ENCODE data around the gene NUMBL. TPM values are rescaled to one million over a fixed set of nuclear protein-coding genes. Genes with fewer than 3 reads are reported as not detected.
"Not testable (repeated sequence)": the region's sequence is repeated elsewhere in the genome, so short reads cannot be mapped to it uniquely, and the experiment has no call there.

The NUMBL gene
- total RNA-seq, 1 donor from 2014 or later: 66.0 TPM

GRCh38 chr19:40630571-40631160 lies 59.8 kb downstream of the NUMBL start:
- H3K4me3 ChIP-seq: no peak overlapping the region
- intact Hi-C loops (cut with DNase I): loop anchor here (10.0 kb wide), 2 partner anchors 96 to 166 kb away; partner anchors contain the start of genes BLVRB and SPTBN4
- H3K4me1 ChIP-seq: peaks cover 6% of the 10 kb centered on the region
- peaks cover 0 to 35% of the 10 kb centered on the region in 2 donors for H3K36me3 ChIP-seq
- TF ChIP-seq POLR2A (IDR thresholded peaks at IDR 0.05) (no peak), POLR2AphosphoS5 (IDR thresholded peaks at IDR 0.05; ENCODE audit: insufficient read depth in 1 of 2, low read depth in 1 of 2) (no peak), CTCF (IDR thresholded peaks at IDR 0.05) (no peak)
- H3K9me3 ChIP-seq: no peaks in the 10 kb centered on the region
- DNase-seq (ENCODE audit: extremely low spot score in 2 of 2): no peak
- H3K27ac ChIP-seq: no peak overlapping the region
- H3K27me3 ChIP-seq: no peaks in the 10 kb centered on the region

- no peak overlapping the region for H3K4me3 ChIP-seq
- TF ChIP-seq CTCF (IDR thresholded peaks at IDR 0.05): no peak
- TF ChIP-seq POLR2A (IDR thresholded peaks at IDR 0.05): no peak
- no peak for TF ChIP-seq POLR2AphosphoS5 (IDR thresholded peaks at IDR 0.05; ENCODE audit: insufficient read depth in 1 of 2, low read depth in 1 of 2)
- peaks cover 6% of the 10 kb centered on the region for H3K4me1 ChIP-seq
- H3K9me3 ChIP-seq: no peaks in the 10 kb centered on the region
- no peak for DNase-seq (ENCODE audit: extremely low spot score in 2 of 2)
- H3K36me3 ChIP-seq: peaks cover 0 to 46% of the 10 kb centered on the region in 2 donors
- no peaks in the 10 kb centered on the region for H3K27me3 ChIP-seq
- H3K27ac ChIP-seq: no peak overlapping the region
- intact Hi-C loops (cut with DNase I): no loop called here
These were observed 61.1 kb downstream of the NUMBL start for GRCh38 chr19:40629346-40629745.

- Histone ChIP-seq H3K4me3 (no peak overlapping the region), H3K27ac (no peak overlapping the region), H3K9me3 (no peaks in the 10 kb centered on the region), H3K36me3 (peaks cover 0 to 57% of the 10 kb centered on the region in 2 donors), H3K27me3 (no peaks in the 10 kb centered on the region), H3K4me1 (peaks cover 4% of the 10 kb centered on the region)
- DNase-seq (ENCODE audit: extremely low spot score in 2 of 2): no peak
- TF ChIP-seq POLR2A (IDR thresholded peaks at IDR 0.05) (no peak), POLR2AphosphoS5 (IDR thresholded peaks at IDR 0.05; ENCODE audit: insufficient read depth in 1 of 2, low read depth in 1 of 2) (no peak), CTCF (IDR thresholded peaks at IDR 0.05) (no peak)
- intact Hi-C loops (cut with DNase I): no loop called here
These were observed 62.8 kb downstream of the NUMBL start for GRCh38 chr19:40627486-40628279.

GRCh38 chr19:40626918-40627317 lies 63.5 kb downstream of the NUMBL start:
- H3K4me1 ChIP-seq: peaks cover 4% of the 10 kb centered on the region
- intact Hi-C loops (cut with DNase I): no loop called here
- peaks cover 0 to 65% of the 10 kb centered on the region in 2 donors for H3K36me3 ChIP-seq
- H3K9me3 ChIP-seq: no peaks in the 10 kb centered on the region
- TF ChIP-seq POLR2AphosphoS5 (IDR thresholded peaks at IDR 0.05; ENCODE audit: insufficient read depth in 1 of 2, low read depth in 1 of 2): peak in 1 of 2 donors; percentile 1
- TF ChIP-seq POLR2A (IDR thresholded peaks at IDR 0.05): no peak
- DNase-seq (ENCODE audit: extremely low spot score in 2 of 2): no peak
- no peak overlapping the region for H3K27ac ChIP-seq
- H3K27me3 ChIP-seq: no peaks in the 10 kb centered on the region
- H3K4me3 ChIP-seq: no peak overlapping the region

GRCh38 chr19:40625406-40626120 lies 64.9 kb downstream of the NUMBL start:
- TF ChIP-seq CTCF (IDR thresholded peaks at IDR 0.05) (no peak), POLR2A (IDR thresholded peaks at IDR 0.05) (no peak), POLR2AphosphoS5 (IDR thresholded peaks at IDR 0.05; ENCODE audit: insufficient read depth in 1 of 2, low read depth in 1 of 2) (no peak)
- no peak for DNase-seq (ENCODE audit: extremely low spot score in 2 of 2)
- no peaks in the 10 kb centered on the region for H3K9me3 ChIP-seq
- H3K36me3 ChIP-seq: peaks cover 0 to 78% of the 10 kb centered on the region in 2 donors
- intact Hi-C loops (cut with DNase I): no loop called here
- no peak overlapping the region for H3K4me3 ChIP-seq
- no peak overlapping the region for H3K27ac ChIP-seq
- H3K27me3 ChIP-seq: no peaks in the 10 kb centered on the region
- H3K4me1 ChIP-seq: peaks cover 4% of the 10 kb centered on the region

GRCh38 chr19:40624369-40625153 lies 65.9 kb downstream of the NUMBL start:
- intact Hi-C loops (cut with DNase I); H3K9me3 ChIP-seq; H3K4me3 ChIP-seq; DNase-seq (ENCODE audit: extremely low spot score in 2 of 2); H3K27me3 ChIP-seq; H3K27ac ChIP-seq; H3K4me1 ChIP-seq: not testable (repeated sequence)
- H3K36me3 ChIP-seq: peaks cover 0 to 83% of the 10 kb centered on the region in 2 donors
